SU-DHL-6 (cell line): ENCODE data around the gene PITPNC1.

Experiments used
- H2AFZ ChIP-seq: fragments of 200-600 bp; sonication (generic); 2 replicates; pipeline ENCODE4 v1.6.1; 2014; ENCODE audit warnings: low read depth, mild to moderate bottlenecking, moderate library complexity, mixed read lengths, antibody characterized with exemption, low read length; ENCODE audit not compliant: severe bottlenecking
- H3F3A ChIP-seq: fragments of 200-600 bp; shearing (Covaris generic); 2 replicates; pipeline ENCODE4 v1.6.0; 2016; ENCODE audit warnings: antibody characterized with exemption, mild to moderate bottlenecking; ENCODE audit not compliant: insufficient read depth
- H3K27ac ChIP-seq: fragments of 200-600 bp; sonication (generic); 2 replicates; pipeline ENCODE4 v1.5.1; 2016; ENCODE audit warnings: low read depth, mild to moderate bottlenecking, low read length, moderate library complexity, mixed read lengths
- H3K27me3 ChIP-seq: fragments of 200-600 bp; sonication (generic), shearing (Covaris generic); 2 replicates; pipeline ENCODE4 v1.6.0; 2014; ENCODE audit warnings: mild to moderate bottlenecking, low read length
- H3K36me3 ChIP-seq: fragments of 200-600 bp; sonication (generic); 2 replicates; pipeline ENCODE4 v1.6.1; 2014; ENCODE audit warnings: mild to moderate bottlenecking, low read length, mixed read lengths
- H3K4me2 ChIP-seq: fragments of 300-600, 200-600 bp; shearing (Covaris generic), sonication (generic); 2 replicates; pipeline ENCODE4 v1.6.0; 2014; ENCODE audit warnings: low read length, low read depth, mild to moderate bottlenecking; ENCODE audit not compliant: poor library complexity, severe bottlenecking
- H3K4me3 ChIP-seq: fragments of 200-600 bp; sonication (generic); 2 replicates; pipeline ENCODE4 v1.5.1; 2014; ENCODE audit warnings: antibody characterized with exemption, low read length, mild to moderate bottlenecking, mixed read lengths; ENCODE audit not compliant: insufficient read depth, poor library complexity, severe bottlenecking
- H3K79me2 ChIP-seq: fragments of 200-600 bp; sonication (generic); 2 replicates; pipeline ENCODE4 v1.6.1; 2014; ENCODE audit warnings: mild to moderate bottlenecking, low read length, moderate library complexity; ENCODE audit not compliant: insufficient read depth
- H3K9ac ChIP-seq: fragments of 200-600 bp; sonication (generic); 2 replicates; pipeline ENCODE4 v1.7.0; 2014; ENCODE audit warnings: mild to moderate bottlenecking, low read length
- H3K9me2 ChIP-seq: fragments of 200-600 bp; sonication (generic); replicated peaks from 2 replicates; pipeline ENCODE4 v1.6.1; 2014; ENCODE audit warnings: low read length; ENCODE audit not compliant: insufficient read depth
- H3K9me3 ChIP-seq: fragments of 200-600 bp; sonication (generic); 2 replicates; pipeline ENCODE4 v1.6.1; 2014; ENCODE audit warnings: low read length, mixed read lengths; ENCODE audit not compliant: insufficient read depth
- H4K20me1 ChIP-seq: fragments of 200-600 bp; sonication (generic); 2 replicates; pipeline ENCODE4 v1.6.1; 2014; ENCODE audit warnings: low read depth, mild to moderate bottlenecking, antibody characterized with exemption, low read length, moderate library complexity, mixed read lengths
- EZH2phosphoT487 ChIP-seq: fragments of 200-600 bp; sonication (generic), shearing (Covaris generic); conservative IDR thresholded peaks from 2 replicates; pipeline ENCODE4 v1.6.1; 2018; ENCODE audit warnings: mild to moderate bottlenecking, antibody characterized with exemption, low read length, moderate library complexity, mixed read lengths
- TF ChIP-seq, protein P1 (sequence below): fragments of 200-600 bp; sonication (generic); IDR thresholded peaks from one replicate; pipeline ENCODE4 v1.5.1; 2017; ENCODE audit warnings: antibody characterized with exemption, mild to moderate bottlenecking, low read length, moderate library complexity; ENCODE audit not compliant: insufficient read depth, poor library complexity, severe bottlenecking

Gene PITPNC1

DNA sequence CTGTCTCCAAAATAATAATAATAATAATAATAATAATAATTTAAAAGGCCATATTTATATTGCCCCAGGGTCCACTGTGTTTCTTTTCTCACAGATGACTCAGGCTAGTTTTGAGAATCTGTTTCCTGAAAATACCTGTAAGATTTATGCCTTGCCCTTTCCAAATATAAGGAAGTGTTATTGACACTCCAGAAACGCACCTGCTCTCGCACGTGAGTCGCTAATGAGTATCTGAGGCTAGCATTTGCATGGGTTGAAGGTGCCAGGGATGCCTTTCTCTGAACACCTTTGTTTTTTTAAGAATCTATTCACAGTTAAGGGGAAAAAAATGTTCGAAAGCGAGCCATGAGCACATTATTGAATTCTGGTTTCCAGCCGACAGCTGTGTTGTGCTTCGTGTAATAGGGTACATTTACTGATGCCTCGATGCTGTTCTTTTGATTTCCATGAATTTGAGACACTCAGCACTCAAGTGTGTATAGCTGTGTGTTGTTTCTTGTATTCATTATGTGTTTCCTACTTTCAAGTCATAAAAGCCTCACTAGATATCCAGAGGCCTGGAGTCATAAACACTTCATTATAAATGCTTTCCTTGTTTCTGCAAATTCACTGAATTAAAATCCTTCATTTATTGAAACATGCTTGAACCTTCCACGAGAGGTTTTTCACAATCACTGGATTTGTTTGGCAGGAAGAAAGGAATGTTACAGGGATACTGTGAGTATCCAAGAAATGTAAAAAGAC lies 295.7 kb downstream of the PITPNC1 start:
- no peaks in the 10 kb centered on the region for H3K79me2 ChIP-seq
- no peaks in the 10 kb centered on the region for H3K36me3 ChIP-seq
- no peaks in the 10 kb centered on the region for H3K9me2 ChIP-seq
- no peak overlapping the region for H3K4me3 ChIP-seq
- TF ChIP-seq, protein P1, sequence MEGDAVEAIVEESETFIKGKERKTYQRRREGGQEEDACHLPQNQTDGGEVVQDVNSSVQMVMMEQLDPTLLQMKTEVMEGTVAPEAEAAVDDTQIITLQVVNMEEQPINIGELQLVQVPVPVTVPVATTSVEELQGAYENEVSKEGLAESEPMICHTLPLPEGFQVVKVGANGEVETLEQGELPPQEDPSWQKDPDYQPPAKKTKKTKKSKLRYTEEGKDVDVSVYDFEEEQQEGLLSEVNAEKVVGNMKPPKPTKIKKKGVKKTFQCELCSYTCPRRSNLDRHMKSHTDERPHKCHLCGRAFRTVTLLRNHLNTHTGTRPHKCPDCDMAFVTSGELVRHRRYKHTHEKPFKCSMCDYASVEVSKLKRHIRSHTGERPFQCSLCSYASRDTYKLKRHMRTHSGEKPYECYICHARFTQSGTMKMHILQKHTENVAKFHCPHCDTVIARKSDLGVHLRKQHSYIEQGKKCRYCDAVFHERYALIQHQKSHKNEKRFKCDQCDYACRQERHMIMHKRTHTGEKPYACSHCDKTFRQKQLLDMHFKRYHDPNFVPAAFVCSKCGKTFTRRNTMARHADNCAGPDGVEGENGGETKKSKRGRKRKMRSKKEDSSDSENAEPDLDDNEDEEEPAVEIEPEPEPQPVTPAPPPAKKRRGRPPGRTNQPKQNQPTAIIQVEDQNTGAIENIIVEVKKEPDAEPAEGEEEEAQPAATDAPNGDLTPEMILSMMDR: no peak
- TF ChIP-seq EZH2phosphoT487: no peak
- no peaks in the 10 kb centered on the region for H4K20me1 ChIP-seq
- H3K4me2 ChIP-seq: no peak overlapping the region
- H3K27me3 ChIP-seq: no peaks in the 10 kb centered on the region
- no peak overlapping the region for H3K9ac ChIP-seq
- H2AFZ ChIP-seq: no peak overlapping the region
- no peaks in the 10 kb centered on the region for H3K9me3 ChIP-seq
- no peak overlapping the region for H3K27ac ChIP-seq
- H3F3A ChIP-seq: no peaks in the 10 kb centered on the region

DNA sequence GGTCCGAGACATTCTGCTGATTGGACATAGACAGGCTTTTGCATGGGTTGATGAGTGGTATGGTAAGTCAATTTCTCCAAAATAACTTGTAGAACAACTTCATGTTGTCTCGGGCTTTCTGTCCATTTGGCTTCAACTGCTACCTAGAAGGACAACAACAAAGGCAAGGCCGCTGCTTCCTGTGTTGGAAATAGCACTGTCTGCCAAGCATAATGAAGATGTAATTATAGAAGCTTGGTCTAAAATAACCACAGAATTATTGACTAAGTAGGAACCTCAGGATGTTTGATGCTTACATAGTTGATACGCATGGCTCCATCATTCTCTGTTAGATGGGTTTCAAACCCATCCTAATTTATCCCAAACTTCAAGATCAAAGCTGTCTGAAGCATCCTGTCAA lies 298.4 kb downstream of the PITPNC1 start:
- Histone ChIP-seq H3K27ac (no peak overlapping the region), H2AFZ (no peak overlapping the region), H3K36me3 (no peaks in the 10 kb centered on the region), H3K79me2 (no peaks in the 10 kb centered on the region), H3K9me3 (no peaks in the 10 kb centered on the region), H3K4me2 (no peak overlapping the region), H3K9ac (no peak overlapping the region), H3K27me3 (no peaks in the 10 kb centered on the region), H3K9me2 (no peaks in the 10 kb centered on the region), H3K4me3 (no peak overlapping the region), H4K20me1 (no peaks in the 10 kb centered on the region), H3F3A (no peaks in the 10 kb centered on the region)
- TF ChIP-seq, protein P1: no peak
- no peak for TF ChIP-seq EZH2phosphoT487

DNA sequence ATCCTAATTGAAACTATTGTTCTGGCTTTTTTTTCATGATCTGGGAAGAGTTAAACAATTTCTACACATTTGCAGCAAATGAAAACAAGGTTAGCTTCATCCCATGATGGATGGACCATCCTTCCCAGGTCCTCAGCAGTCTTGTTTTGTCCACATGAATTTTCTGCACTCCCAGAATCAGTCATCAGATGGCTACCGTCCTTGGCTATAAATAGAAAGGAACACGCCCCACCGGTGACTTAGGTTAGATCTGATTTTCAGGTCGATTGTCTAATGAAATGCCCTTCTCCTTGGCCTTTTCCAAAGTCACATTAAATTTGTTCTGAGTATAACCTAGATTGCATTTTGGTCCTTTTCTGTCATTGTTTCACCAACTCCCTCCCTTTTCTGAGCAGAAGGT lies 299.2 kb downstream of the PITPNC1 start:
- H3K27me3 ChIP-seq: no peaks in the 10 kb centered on the region
- H3K4me2 ChIP-seq: no peak overlapping the region
- H4K20me1 ChIP-seq: no peaks in the 10 kb centered on the region
- no peak overlapping the region for H2AFZ ChIP-seq
- TF ChIP-seq, protein P1: no peak
- no peak for TF ChIP-seq EZH2phosphoT487
- H3K9me3 ChIP-seq: no peaks in the 10 kb centered on the region
- no peak overlapping the region for H3K27ac ChIP-seq
- no peak overlapping the region for H3K4me3 ChIP-seq
- H3K36me3 ChIP-seq: no peaks in the 10 kb centered on the region
- H3K9ac ChIP-seq: no peak overlapping the region
- H3F3A ChIP-seq: no peaks in the 10 kb centered on the region
- no peaks in the 10 kb centered on the region for H3K79me2 ChIP-seq
- H3K9me2 ChIP-seq: no peaks in the 10 kb centered on the region
